WTC11 (cell line): ENCODE data around the gene TOP2B. TPM values are rescaled to one million over a fixed set of nuclear protein-coding genes. Genes with fewer than 3 reads are reported as not detected.
A peak's percentile ranks its signal among the peaks of the same experiment; 100 is the strongest.

ENCODE experiments used
- ATAC-seq: fragments of 200-7000 bp; cut with Tn5 transposase; 2 replicates; pipeline ENCODE4 v1.10.0; 2021; ENCODE audit warnings: mild to moderate bottlenecking, moderate library complexity
- CTCF ChIA-PET: fragments of 300-600 bp; sonication (Branson Sonifier 250); formaldehyde crosslinking; loops from one replicate; lab custom pipeline; 2021; ENCODE audit warnings: antibody characterized with exemption; lab: Charles Lee
- POLR2A ChIA-PET: fragments of 350-600 bp; sonication (Branson Sonifier 250); formaldehyde crosslinking; loops from one replicate; lab custom pipeline; 2021; ENCODE audit warnings: antibody characterized with exemption; lab: Charles Lee
- DNase-seq: peaks from one replicate; pipeline ENCODE4 v3.0.0; 2021; ENCODE audit warnings: low spot score
- H3K27ac Mint-ChIP-seq: 2 replicates; pipeline ENCODE4 v1.8.0; 2021; ENCODE audit warnings: mixed read lengths
- H3K27me3 Mint-ChIP-seq: 2 replicates; pipeline ENCODE4 v1.8.0; 2021; ENCODE audit warnings: low read depth, mild to moderate bottlenecking, moderate library complexity, mixed read lengths
- H3K36me3 Mint-ChIP-seq: 2 replicates; pipeline ENCODE4 v1.8.0; 2021; ENCODE audit warnings: mixed read lengths
- H3K4me1 Mint-ChIP-seq: 2 replicates; pipeline ENCODE4 v1.8.0; 2022; ENCODE audit warnings: mixed read lengths
- H3K4me3 Mint-ChIP-seq: 2 replicates; pipeline ENCODE4 v1.8.0; 2021; ENCODE audit warnings: mild to moderate bottlenecking, moderate library complexity, mixed read lengths
- H3K9me3 Mint-ChIP-seq: 2 replicates; pipeline ENCODE4 v1.8.0; 2021; ENCODE audit warnings: mixed read lengths
- ARID4B ChIP-seq: sonication (generic); formaldehyde crosslinking; IDR thresholded peaks from 2 replicates; pipeline ENCODE4 v1.8.0; 2023; ENCODE audit warnings: missing genetic modification reagents, mild to moderate bottlenecking, borderline replicate concordance
- ATF6 ChIP-seq: sonication (generic); formaldehyde crosslinking; IDR thresholded peaks from 2 replicates; pipeline ENCODE4 v1.8.1; 2023; ENCODE audit warnings: mild to moderate bottlenecking, missing genetic modification reagents
- CBFB ChIP-seq: sonication (generic); formaldehyde crosslinking; IDR thresholded peaks from 2 replicates; pipeline ENCODE4 v1.8.1; 2022; ENCODE audit warnings: mild to moderate bottlenecking, low read depth, missing genetic modification reagents
- CTCF ChIP-seq: fragments of 200-600 bp; IDR thresholded peaks from 2 replicates; pipeline ENCODE4 v1.8.0; 2022; ENCODE audit warnings: antibody characterized with exemption
- E2F4 ChIP-seq: sonication (generic); formaldehyde crosslinking; IDR thresholded peaks from 2 replicates; pipeline ENCODE4 v1.8.1; 2022; ENCODE audit warnings: low read depth, mild to moderate bottlenecking, moderate library complexity, missing genetic modification reagents, borderline replicate concordance
- ELF4 ChIP-seq: sonication (generic); formaldehyde crosslinking; IDR thresholded peaks from 2 replicates; pipeline ENCODE4 v1.8.1; 2022; ENCODE audit warnings: low read depth, mild to moderate bottlenecking, moderate library complexity, missing genetic modification reagents
- ERG ChIP-seq: fragments of 250-450 bp; sonication (Bioruptor Pico); IDR thresholded peaks from 2 replicates; pipeline ENCODE4 v1.8.0; 2021; ENCODE audit warnings: mild to moderate bottlenecking
- MAX ChIP-seq: sonication (generic); formaldehyde crosslinking; IDR thresholded peaks from 2 replicates; pipeline ENCODE4 v1.8.0; 2022; ENCODE audit warnings: mild to moderate bottlenecking, missing genetic modification reagents
- RELA ChIP-seq: sonication (generic); formaldehyde crosslinking; IDR thresholded peaks from 2 replicates; pipeline ENCODE4 v1.8.1; 2022; ENCODE audit warnings: missing genetic modification reagents, mild to moderate bottlenecking, borderline replicate concordance
- SP1 ChIP-seq: sonication (generic); formaldehyde crosslinking; conservative IDR thresholded peaks from 2 replicates; pipeline ENCODE4 v1.8.1; 2022; ENCODE audit warnings: missing genetic modification reagents
- TCF7 ChIP-seq: sonication (generic); formaldehyde crosslinking; IDR thresholded peaks from 2 replicates; pipeline ENCODE4 v1.8.0; 2022; ENCODE audit warnings: mild to moderate bottlenecking, low read depth, missing genetic modification reagents, moderate library complexity
- USF1 ChIP-seq: sonication (generic); formaldehyde crosslinking; IDR thresholded peaks from 2 replicates; pipeline ENCODE4 v1.8.0; 2022; ENCODE audit warnings: mild to moderate bottlenecking, missing genetic modification reagents
- ZBTB21 ChIP-seq: sonication (generic); formaldehyde crosslinking; IDR thresholded peaks from 2 replicates; pipeline ENCODE4 v1.8.1; 2023; ENCODE audit warnings: mild to moderate bottlenecking, missing genetic modification reagents, borderline replicate concordance
- ZNF263 ChIP-seq: sonication (generic); formaldehyde crosslinking; IDR thresholded peaks from 2 replicates; pipeline ENCODE4 v1.8.1; 2022; ENCODE audit warnings: low read depth, mild to moderate bottlenecking, moderate library complexity, missing genetic modification reagents
- ZNF396 ChIP-seq: fragments of 250-450 bp; sonication (Bioruptor Pico); IDR thresholded peaks from 2 replicates; pipeline ENCODE4 v1.8.0; 2021; ENCODE audit warnings: mild to moderate bottlenecking, moderate library complexity, borderline replicate concordance
- ZNF423 ChIP-seq: fragments of 250-450 bp; sonication (Bioruptor Pico); IDR thresholded peaks from 2 replicates; pipeline ENCODE4 v2.1.2; 2022; ENCODE audit warnings: mild to moderate bottlenecking, moderate library complexity
- total RNA-seq: library from RNA; stranded (reverse); gene quantifications from 3 replicates; pipeline ENCODE4 v1.2.3, GENCODE V29; 2021

The TOP2B gene
- total RNA-seq, 1 experiment from 2014 or later, result 151 TPM

GRCh38 chr3:25662736-25663320 is 1.9 kb downstream of the TOP2B start:
- POLR2A ChIA-PET, result no interaction called here
- DNase-seq (no peak), ATAC-seq (no peak)
- H3K4me1 Mint-ChIP-seq, result peaks cover 46% of the 10 kb centered on the region
- no peaks in the 10 kb centered on the region for H3K27me3 Mint-ChIP-seq
- H3K9me3 Mint-ChIP-seq, result no peaks in the 10 kb centered on the region
- H3K36me3 Mint-ChIP-seq, result no peaks in the 10 kb centered on the region
- TF ChIP-seq ZNF423 (CRISPR knock-in tag) (no peak), MAX (no peak), SP1 (CRISPR knock-in tag) (no peak), CBFB (CRISPR knock-in tag) (no peak), ATF6 (CRISPR knock-in tag) (no peak), TCF7 (CRISPR knock-in tag) (no peak), RELA (CRISPR knock-in tag) (no peak), USF1 (CRISPR knock-in tag) (no peak), ARID4B (CRISPR knock-in tag) (no peak), ZNF396 (CRISPR knock-in tag) (no peak), ZNF263 (no peak), ELF4 (CRISPR knock-in tag) (no peak), ZBTB21 (CRISPR knock-in tag) (no peak), CTCF (no peak), E2F4 (CRISPR knock-in tag) (no peak), ERG (CRISPR knock-in tag) (no peak)
- TF ChIP-seq, all 79 proteins: peak for 0
- H3K27ac Mint-ChIP-seq, result no peak overlapping the region
- CTCF ChIA-PET, result no interaction called here
- H3K4me3 Mint-ChIP-seq, result peak overlapping the region; percentile 95
